Right atrium auricular region (tissue), 2 donors: ENCODE results near the gene TCHP. TPM values are rescaled to one million over a fixed set of nuclear protein-coding genes. Genes with fewer than 3 reads are reported as not detected.

Experiments
- DNase-seq: peaks from one replicate; pipeline ENCODE4 v3.0.0-alpha.2; 2019; ENCODE audit warnings: low spot score
- H3K27ac ChIP-seq, 2 donors: fragments of 200-600 bp; sonication (generic); 1 replicate in 1 of 2; 2 replicates in 1 of 2; pipeline ENCODE4 v1.5.1; 2016 to 2019
- H3K27me3 ChIP-seq, 2 donors: fragments of 200-600 bp; sonication (generic); one replicate each; pipeline versions ENCODE4 v1.5.1 to v1.6.0; 2017 to 2019
- H3K36me3 ChIP-seq: fragments of 200-600 bp; sonication (generic); one replicate; pipeline ENCODE4 v1.5.1; 2016
- H3K4me1 ChIP-seq, 2 donors: fragments of 200-600 bp; sonication (generic); one replicate each; pipeline versions ENCODE4 v1.5.1 to v1.6.0; 2017 to 2019
- H3K4me3 ChIP-seq, 2 donors: fragments of 200-600 bp; sonication (generic); 1 replicate in 1 of 2; 2 replicates in 1 of 2; pipeline ENCODE4 v1.5.1; 2017 to 2019; ENCODE audit warnings: mild to moderate bottlenecking in 1 of 2, moderate library complexity in 1 of 2
- H3K9me3 ChIP-seq, 2 donors: fragments of 200-600 bp; sonication (generic); one replicate each; pipeline ENCODE4 v1.5.1; 2019
- total RNA-seq, 2 donors: library from RNA; depleted of rRNA; stranded (reverse); fragments of >200 nt; gene quantifications; one replicate each; pipeline ENCODE4 v1.1.0, GENCODE V29; 2016
- TF ChIP-seq, protein P1 (sequence below), 2 donors: fragments of 200-600 bp; sonication (generic); IDR thresholded peaks; one replicate each; pipeline ENCODE4 v1.5.1; 2019; ENCODE audit warnings: antibody characterized with exemption in 2 of 2

TCHP gene
- total RNA-seq, 2 donors from 2014 or later: 6.4 to 9.4 TPM

DNA sequence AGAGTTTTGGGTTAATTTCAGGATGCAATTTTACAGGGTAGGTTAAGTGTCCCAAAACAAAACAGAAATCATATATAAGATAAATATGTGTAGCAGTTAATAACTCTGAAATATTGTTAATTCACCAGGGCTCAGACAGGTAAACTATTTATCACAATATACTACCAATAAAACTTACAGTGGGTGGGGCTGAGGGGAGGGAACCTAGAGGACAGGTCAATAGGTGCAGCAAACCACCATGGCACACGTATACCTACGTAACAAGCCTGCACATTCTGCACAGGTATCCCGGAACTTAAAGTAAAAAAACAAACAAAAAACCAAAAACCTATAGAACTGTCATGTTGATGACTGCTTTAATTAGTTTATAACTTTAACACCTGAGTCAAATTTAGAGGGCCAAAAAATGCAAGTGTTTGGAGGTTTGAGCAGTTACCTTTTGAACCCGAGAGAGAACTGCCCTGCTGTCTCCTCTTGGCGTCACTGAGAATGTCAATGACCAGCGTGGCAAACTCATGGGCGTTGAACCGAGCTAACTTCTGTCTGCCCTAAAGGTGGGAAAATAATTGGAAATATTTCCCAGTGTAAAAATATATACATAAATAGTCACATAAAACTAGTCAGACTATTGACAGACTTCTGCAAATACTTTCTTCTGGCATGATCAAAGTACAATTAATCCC is 59.5 kb downstream of the TCHP start:
- H3K27me3 ChIP-seq: no peaks in the 10 kb centered on the region
- DNase-seq: no peak
- no peak overlapping the region for H3K27ac ChIP-seq
- TF ChIP-seq, protein P1, sequence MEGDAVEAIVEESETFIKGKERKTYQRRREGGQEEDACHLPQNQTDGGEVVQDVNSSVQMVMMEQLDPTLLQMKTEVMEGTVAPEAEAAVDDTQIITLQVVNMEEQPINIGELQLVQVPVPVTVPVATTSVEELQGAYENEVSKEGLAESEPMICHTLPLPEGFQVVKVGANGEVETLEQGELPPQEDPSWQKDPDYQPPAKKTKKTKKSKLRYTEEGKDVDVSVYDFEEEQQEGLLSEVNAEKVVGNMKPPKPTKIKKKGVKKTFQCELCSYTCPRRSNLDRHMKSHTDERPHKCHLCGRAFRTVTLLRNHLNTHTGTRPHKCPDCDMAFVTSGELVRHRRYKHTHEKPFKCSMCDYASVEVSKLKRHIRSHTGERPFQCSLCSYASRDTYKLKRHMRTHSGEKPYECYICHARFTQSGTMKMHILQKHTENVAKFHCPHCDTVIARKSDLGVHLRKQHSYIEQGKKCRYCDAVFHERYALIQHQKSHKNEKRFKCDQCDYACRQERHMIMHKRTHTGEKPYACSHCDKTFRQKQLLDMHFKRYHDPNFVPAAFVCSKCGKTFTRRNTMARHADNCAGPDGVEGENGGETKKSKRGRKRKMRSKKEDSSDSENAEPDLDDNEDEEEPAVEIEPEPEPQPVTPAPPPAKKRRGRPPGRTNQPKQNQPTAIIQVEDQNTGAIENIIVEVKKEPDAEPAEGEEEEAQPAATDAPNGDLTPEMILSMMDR (IDR thresholded peaks at IDR 0.05): no peak
- peaks cover 0 to 12% of the 10 kb centered on the region in 2 donors for H3K4me1 ChIP-seq
- no peaks in the 10 kb centered on the region for H3K9me3 ChIP-seq
- H3K36me3 ChIP-seq: peaks cover 72% of the 10 kb centered on the region
- H3K4me3 ChIP-seq: no peak overlapping the region

DNA sequence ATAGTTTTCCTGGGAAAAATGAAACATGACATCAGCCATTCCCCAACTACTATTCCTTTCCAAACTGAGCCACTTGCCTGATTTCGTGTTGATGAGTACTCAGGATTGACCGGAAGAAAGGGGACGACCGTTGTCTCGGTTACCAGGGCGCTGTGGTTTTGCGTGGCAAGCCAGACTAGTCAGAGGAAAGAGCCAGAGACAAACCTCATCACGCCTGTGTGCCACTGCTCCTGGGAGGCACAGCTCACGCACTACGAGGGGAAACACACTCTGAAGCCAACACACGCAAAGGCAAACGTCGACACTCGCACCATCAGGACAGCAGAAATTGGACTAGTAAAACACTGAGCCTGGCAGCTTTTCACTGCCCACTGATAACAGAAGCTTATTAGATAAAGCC is 61.1 kb downstream of the TCHP start:
- no peak for DNase-seq
- Histone ChIP-seq H3K27me3 (no peaks in the 10 kb centered on the region), H3K4me3 (no peak overlapping the region), H3K4me1 (peaks cover 0 to 12% of the 10 kb centered on the region in 2 donors), H3K9me3 (no peaks in the 10 kb centered on the region), H3K27ac (peak overlapping the region; percentile 68), H3K36me3 (peaks cover 71% of the 10 kb centered on the region)
- TF ChIP-seq, protein P1 (IDR thresholded peaks at IDR 0.05): no peak

DNA sequence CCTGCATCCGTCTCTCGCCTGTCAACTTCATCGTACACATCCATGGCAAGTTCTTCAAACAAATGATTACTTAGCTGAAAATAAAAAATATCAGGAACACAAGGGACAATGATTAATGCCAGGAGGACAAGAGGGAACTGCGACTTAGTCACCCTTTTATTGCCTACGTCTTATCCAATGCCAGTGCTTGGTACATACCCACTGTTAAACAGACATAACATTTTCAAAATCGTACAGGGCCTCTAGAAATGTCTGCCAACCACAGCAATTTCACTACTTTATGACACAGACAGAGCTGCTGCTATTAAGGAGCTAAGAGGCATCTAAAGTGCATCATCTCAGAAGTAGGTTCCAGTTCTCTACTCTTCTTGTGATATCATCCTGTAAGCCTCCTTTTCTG is 61.5 kb downstream of the TCHP start:
- no peaks in the 10 kb centered on the region for H3K27me3 ChIP-seq
- H3K4me3 ChIP-seq: no peak overlapping the region
- H3K36me3 ChIP-seq: peaks cover 66% of the 10 kb centered on the region
- H3K4me1 ChIP-seq: peaks cover 0 to 12% of the 10 kb centered on the region in 2 donors
- TF ChIP-seq, protein P1 (IDR thresholded peaks at IDR 0.05): no peak
- no peak for DNase-seq
- peak overlapping the region; percentile 68 for H3K27ac ChIP-seq
- no peaks in the 10 kb centered on the region for H3K9me3 ChIP-seq

DNA sequence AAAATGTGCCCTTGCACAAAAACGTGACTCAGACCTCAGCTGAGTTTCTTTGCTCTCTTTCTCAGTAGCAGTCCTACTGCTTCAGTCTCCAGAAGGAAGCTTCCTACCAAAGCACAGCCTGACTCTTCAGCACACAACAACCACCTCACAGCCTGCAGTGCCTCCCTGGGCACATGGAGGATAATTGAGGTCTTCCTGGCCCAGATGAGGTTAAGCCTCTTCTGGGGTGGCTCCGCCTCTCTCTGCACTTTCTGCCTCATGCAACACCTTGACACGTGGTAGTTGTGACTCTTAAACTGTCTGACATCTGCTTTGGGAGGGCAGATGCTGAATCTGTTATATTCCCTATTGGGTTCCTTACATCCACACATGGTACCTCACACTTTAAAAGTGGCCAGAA is 62.3 kb downstream of the TCHP start:
- Histone ChIP-seq H3K4me1 (peaks cover 0 to 12% of the 10 kb centered on the region in 2 donors), H3K36me3 (peaks cover 59% of the 10 kb centered on the region), H3K9me3 (no peaks in the 10 kb centered on the region), H3K27ac (no peak overlapping the region), H3K27me3 (no peaks in the 10 kb centered on the region), H3K4me3 (no peak overlapping the region)
- TF ChIP-seq, protein P1 (IDR thresholded peaks at IDR 0.05): no peak
- no peak for DNase-seq

DNA sequence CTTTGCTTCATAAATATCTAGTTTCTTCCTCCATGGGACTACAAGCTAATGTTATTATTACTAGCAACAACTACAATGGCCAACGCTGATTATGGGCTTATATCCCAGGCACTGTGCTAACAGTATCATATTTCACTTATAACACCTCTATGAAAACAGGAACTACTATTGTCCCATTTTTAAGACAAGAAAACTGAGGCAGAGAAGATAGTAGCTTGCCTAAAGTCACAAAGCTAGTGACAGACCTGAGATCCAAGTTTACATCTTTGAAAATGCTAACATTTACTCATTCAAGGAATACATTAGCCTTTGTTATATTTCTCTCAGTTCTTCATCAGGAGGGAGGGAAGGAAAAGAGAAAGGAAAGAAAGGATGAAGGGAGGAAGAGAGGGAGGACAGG is 63.3 kb downstream of the TCHP start:
- no peaks in the 10 kb centered on the region for H3K9me3 ChIP-seq
- peaks cover 0 to 12% of the 10 kb centered on the region in 2 donors for H3K4me1 ChIP-seq
- no peak overlapping the region for H3K27ac ChIP-seq
- no peak for DNase-seq
- peaks cover 50% of the 10 kb centered on the region for H3K36me3 ChIP-seq
- no peaks in the 10 kb centered on the region for H3K27me3 ChIP-seq
- TF ChIP-seq, protein P1 (IDR thresholded peaks at IDR 0.05): no peak
- H3K4me3 ChIP-seq: no peak overlapping the region
